GM21360 (cell line): ENCODE data around the gene HLA-DQA1.
"Not testable (repeated sequence)": the region's sequence is repeated elsewhere in the genome, so short reads cannot be mapped to it uniquely, and the experiment has no call there.

ENCODE experiments used
- ATAC-seq: cut with Tn5 transposase; IDR thresholded peaks from one replicate; pipeline ENCODE4 v1.9.1; 2021; ENCODE audit warnings: mild to moderate bottlenecking, moderate library complexity; ENCODE audit not compliant: unreplicated experiment

HLA-DQA1 gene

DNA sequence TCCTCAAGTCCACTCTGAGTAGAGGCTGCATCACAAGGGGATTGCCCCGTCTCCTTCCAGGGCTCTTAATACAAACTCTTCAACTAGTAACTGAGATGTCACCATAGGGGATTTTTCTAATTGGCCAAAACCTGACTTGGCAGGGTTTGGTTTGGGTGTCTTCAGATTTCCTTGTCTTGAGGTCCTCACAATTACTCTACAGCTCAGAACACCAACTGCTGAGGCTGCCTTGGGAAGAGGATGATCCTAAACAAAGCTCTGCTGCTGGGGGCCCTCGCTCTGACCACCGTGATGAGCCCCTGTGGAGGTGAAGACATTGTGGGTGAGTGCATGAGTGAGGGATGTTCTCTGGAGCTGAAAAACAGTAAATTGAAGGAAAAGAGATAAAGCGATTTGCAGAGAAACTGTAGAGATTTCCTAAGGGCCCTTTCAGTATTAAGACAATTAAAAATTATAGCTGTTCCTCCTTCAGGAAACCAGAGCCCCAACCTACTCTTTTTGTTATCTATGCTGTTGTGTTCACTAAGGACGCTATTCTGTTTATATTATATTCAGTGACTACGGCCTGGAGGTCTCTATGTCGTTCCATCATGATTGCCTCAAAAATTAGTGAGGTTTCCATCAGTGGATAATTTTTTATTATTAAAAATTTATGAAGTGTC lies at the start of gene HLA-DQA1:
Gene HLA-DQA1, plus strand, starts transcription at position 188 of the 662 bp plus-strand sequence. Its CDS starts 53 bp downstream, at position 241.
- peak; percentile 56 for ATAC-seq

DNA sequence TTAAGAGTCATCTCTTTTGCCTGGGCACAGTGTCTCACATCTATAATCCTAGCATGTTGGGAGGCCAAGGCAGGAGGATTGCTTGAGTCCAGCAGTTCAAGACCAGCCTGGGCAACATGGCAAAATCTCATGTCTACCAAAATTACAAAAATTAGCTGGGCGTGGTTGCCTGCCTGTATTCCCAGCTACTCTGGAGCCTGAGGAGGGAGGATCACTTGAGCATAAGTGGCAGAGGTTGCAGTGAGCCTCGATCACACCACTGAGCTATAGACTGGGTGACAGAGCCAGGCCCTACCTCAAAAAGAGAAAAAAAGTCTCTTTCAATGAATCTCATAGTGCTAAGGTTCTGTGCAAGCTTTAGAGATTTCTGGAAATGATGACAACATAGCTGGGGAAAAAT lies 49.0 kb upstream of the HLA-DQA1 start:
- no peak for ATAC-seq

DNA sequence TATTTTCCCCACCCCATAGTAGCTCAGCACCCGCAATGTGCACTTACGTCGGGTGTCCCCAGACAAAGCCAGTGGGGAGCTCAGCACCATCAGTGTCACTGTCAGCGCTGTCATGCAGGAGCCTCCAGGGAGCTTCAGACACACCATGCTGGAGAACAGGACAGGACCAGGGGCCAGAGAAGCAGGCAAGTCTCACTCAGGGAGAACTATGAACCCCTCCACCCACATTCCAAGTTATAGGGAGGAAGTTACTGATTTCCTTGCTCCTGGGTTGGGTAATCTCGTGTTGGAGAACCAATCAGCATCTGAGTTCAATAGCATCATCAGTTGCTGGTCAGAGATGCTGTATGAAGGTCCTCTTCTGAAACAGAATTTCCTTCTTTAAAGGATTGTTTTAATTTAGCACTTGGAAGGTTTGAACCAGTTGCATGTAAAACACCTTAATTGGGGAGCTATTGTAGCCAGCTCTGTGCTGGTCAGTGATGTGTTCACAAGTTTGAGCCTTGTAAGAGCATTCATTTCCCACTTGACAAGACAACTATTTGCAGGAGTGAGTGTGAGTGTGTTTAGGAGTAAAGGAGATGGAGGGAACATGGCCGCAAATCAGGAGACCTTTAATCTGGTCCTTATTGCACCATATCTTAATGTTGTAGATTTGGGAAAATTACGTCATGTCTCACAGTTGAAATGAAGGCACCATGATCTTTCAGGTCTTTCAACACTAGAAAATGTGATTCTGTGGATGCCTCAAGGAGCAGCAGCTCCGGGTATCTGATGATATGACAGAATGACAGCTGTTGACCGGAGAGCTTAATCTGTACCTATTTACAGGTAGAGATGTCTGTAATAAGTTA lies 47.4 kb upstream of the HLA-DQA1 start, which contains the start of gene HLA-DRB1:
Gene HLA-DRB1, minus strand, starts transcription at position 253 of the 854 bp plus-strand sequence. Its CDS starts 106 bp downstream, at position 147.
- ATAC-seq = peak; percentile 81

DNA sequence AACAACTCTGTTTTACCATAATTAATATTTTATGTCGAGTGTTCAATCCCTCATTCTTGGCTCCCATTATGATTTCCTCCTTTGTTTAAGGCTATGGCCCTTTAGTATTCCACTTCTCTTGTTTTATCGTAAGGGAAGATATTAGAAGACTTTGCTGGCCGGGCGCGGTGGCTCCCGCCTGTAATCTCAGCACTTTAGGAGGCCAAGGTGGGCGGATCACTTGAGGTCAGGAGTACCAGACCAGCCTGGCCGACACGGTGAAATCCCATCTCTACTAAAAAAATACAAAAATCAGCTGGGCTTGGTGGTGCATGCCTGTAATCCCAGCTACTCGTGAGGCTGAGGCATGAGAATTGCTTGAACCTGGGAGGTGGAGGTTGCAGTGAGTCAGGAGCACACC lies 46.5 kb upstream of the HLA-DQA1 start:
- not testable (repeated sequence) for ATAC-seq

DNA sequence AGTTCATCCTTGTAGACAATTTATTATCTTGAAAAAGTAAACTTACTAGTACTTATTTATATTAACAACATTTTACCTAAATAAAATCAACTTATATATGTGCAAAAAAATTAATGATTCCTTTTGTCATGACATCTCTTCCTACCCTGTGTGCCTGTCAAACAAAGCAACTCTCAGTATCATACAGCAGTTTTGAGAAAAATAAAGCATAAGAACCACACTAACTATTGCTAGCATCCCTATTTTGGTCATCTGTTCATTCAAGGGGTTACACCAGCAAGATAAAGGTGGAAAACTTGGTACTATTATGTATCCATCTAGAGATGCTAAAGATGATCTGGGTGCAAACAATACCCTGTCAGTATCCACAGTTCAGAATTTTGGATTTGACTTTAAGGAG lies 40.2 kb upstream of the HLA-DQA1 start:
- no peak for ATAC-seq

DNA sequence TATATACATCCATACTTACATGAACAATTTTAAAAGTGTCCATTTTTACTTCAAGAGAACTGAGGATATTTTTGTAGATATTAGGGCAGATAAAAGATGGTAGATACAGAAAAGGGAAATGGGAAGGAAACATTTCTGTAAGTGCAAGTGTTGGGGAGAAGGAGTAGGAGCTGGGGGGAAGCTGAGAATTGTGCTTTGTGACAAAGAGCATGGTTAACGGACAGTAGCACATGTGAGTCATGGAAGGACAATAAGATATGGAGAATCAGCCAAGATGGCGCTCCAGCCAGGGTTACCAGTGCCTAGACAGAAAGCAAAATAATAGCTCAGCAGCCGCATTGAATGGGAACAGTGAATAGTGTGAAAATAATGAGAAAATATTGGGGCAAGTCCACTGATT lies 34.8 kb upstream of the HLA-DQA1 start:
- ATAC-seq = no peak

DNA sequence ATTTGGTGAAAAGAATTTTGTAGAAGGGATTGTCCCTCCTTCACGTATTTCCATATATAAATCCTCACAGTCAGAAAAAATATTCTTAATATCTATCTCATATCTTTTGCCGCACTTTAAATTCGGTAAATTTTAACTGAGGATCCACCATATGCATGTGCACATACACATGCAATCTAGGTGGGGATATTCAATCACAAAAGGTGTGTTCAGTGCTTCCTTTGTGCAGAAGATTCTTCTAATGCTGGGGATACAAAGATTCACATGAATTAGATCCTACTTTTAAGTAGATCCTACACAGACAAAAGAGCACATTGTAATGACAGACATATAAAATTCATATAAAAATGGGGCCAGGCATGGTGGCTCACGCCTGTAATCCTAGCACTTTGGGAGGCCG lies 34.0 kb upstream of the HLA-DQA1 start:
- ATAC-seq = no peak

DNA sequence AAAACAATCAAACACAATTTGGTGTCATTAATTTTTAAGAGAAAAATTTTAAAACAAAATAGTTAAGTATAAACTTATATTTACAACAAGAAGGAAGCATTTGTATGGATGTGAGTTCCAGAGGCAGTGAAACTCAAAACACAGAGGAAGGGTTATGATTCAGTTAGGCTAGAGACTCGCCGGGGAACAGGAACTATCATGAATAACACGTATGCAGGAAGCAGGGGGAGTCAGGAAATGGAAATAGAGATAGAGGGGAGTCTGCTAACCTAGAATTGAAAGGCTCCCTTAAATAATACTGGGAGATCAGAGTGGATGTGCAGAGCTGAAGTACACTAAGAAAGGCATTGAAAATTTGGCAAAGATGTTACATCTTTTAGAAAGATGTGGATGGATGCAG lies 33.3 kb upstream of the HLA-DQA1 start:
- ATAC-seq = no peak

DNA sequence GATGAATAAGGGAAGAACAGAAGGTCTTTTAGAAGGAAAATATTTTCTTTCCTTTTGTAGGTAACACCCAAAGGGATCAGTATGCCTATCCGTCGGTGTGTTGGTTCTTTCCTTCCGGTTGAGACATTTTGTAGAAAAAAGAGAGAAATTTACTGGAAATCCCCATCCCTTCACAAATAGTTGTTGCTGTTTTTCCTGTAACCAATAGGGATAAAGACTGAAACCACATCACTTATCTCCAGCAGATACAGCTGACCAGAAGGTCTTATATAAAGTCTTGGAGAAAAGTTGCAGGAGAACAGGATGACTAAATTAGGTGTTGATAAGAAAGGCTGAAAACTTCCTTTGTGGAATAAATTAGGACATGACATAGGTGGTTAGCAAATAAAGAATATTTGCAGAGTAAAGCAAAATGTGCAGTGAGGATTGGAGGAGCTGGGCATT lies 32.8 kb upstream of the HLA-DQA1 start:
- ATAC-seq = no peak

DNA sequence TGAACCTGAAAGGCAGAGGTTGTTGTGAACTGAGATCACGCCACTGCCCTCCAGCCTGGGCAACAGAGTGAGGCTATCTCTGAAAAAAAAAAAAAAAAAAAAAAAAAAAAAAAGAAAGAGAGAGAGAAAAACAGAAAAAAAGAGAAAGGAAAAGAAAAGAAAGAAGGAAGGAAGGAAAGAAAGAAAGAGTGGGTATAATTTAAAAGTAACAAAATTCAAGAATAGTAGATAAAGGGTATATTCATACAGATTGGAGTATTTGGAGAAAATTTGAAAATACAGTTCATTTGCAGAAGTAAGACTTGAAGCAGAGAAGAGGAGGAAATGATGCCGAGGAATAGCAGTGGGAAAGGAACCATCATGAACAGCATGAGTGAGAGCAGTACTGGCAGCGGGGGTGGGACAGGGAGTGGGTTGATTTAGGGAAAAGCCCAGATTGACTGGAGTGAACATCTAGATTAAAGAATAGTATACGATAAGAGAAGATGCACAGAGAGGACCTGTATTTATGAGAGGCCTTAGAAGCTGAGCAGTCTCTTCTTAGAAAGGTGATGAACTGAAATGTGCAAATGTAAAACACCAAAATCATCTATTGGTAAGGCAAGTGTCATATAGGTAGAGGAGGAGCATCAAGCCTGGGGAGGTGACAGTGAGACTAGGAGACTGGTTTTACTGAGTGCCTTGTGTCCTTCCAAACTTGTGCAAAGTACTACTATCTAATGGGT lies 29.8 kb upstream of the HLA-DQA1 start:
- no peak for ATAC-seq

DNA sequence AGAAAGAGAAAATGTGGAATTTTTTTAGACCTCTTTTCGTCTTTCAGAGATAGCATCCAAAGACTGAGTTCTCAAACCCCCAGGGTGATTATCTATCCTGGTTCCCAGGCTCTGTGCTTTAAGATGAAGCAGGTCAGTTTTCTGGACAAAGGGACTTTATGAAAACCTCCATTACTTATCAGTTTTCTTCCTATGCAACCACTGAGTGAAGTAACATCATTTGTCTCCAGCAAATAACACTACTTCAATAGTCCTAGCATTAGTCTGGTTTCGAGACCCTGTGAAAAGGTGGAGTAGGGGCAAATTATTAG lies 29.3 kb upstream of the HLA-DQA1 start:
- ATAC-seq = no peak

DNA sequence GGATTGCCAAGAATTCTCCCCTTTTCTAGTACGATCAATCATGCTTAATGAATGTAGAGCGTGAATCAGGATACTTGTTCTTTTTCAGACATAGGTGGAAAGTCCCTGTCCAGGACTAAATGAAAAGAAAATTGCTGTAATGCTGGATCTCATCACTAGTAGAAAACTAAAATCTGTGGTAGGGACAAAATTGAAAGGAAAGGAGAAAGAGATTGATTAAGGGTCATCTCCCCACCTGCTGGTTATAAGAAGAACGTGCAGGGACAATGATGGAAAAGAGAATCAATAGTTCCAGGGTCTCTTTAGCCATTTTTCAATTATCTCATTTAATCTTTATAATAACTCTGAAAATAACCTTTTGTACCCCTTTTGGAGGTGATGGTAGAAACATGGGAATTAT lies 28.8 kb upstream of the HLA-DQA1 start:
- no peak for ATAC-seq

DNA sequence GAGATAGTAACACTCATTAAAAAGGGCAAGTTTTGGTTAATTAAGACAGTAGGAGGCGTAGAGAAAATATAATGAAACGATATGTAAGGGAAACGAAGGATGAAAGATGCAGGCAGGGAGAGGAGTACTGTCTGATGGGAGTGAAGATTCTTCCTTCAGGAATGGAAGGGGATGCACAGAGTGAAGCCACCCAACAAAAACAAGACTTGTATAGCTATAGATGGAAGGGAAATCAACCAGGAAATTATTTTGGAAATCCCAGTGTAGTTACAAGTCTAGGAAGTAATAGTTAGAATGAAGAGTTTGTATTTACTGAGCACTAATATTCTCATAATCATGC lies 27.8 kb upstream of the HLA-DQA1 start:
- no peak for ATAC-seq

DNA sequence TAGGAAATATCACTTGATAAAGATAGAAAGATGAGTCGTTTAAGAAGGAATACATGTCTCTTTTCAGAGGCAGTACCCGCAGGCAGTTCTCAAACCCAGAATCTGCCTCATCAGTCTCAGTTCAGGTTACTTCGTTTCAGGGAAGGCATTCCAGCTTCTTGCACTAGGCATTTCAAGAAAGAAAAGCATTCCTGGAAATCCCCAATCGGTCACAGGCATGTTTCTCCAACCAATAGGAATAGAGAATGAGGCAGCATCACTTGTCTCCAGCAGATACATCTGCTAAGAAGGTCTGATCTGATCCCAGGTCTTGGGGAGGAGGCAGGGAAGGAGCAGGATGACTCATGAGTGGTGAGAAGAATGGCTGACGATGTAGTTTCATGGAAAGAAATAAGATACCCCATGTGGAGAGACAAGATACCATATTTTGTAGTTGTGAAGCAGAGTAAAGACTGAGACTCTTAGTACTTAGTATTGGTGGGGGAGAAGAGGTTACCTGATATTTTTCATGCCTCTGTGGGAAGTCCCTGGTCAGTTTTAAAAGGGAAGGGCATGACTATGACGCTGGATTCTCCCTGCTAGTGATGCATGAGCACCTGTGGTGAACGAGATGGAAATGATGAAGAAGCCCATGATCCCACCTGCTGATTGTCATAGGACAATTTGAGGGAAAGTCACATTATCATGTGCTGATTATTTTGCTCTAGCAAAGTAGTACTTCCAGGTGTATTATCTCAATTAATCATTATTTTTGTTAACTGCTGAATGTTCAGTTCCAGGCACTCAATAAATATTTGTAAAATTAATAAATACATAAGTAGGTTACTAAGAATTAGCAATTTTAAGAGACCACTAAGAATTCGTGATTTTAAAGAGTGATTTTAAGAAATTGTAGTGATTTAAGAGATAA lies 27.2 kb upstream of the HLA-DQA1 start:
- ATAC-seq = peak; percentile 89

DNA sequence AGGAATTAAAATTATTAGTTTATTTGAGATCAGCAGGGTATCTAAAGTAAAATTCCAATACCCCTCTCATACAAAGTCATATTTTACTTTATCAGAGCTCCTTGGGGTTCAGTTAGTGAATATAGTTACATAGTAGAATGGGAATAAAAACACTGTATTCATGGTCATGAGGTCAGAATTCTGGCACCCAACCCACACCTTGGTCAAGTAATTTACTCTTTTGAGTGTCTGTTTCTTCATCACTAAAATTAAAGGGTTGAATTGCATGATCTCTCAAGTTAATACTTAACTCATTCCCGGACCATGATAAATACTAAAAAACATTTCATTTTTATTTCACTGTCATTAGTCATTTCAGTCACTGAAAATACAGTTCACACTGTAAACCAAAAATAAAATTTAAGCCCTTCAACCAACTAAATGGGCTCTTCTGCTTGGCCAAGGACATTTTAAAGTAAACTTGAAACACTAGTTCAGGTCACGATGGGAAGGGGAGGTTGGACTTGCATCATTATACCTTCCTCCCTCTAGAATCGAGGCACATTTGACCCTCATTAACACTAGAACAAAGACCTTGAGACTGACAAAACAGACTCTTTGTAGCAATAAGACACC lies 26.4 kb upstream of the HLA-DQA1 start:
- no peak for ATAC-seq

DNA sequence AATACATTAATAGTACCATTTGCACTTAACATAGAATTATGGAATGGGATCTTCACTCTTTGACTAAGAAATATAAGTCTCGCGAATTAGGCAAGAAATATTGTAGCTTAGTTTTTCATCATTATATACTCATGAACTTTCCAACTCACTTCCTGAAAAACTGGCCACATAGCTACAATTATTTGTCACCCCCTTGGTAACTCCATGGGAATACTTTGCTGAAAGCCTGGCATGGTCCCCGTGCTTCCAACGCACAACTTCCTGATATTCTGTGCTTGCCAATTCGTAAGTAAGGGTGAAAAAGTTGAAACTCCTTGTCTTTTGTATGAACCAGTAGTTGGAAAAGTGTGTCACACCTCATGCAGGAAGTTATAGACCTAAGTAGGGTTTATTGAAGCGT lies 23.7 kb upstream of the HLA-DQA1 start:
- no peak for ATAC-seq

DNA sequence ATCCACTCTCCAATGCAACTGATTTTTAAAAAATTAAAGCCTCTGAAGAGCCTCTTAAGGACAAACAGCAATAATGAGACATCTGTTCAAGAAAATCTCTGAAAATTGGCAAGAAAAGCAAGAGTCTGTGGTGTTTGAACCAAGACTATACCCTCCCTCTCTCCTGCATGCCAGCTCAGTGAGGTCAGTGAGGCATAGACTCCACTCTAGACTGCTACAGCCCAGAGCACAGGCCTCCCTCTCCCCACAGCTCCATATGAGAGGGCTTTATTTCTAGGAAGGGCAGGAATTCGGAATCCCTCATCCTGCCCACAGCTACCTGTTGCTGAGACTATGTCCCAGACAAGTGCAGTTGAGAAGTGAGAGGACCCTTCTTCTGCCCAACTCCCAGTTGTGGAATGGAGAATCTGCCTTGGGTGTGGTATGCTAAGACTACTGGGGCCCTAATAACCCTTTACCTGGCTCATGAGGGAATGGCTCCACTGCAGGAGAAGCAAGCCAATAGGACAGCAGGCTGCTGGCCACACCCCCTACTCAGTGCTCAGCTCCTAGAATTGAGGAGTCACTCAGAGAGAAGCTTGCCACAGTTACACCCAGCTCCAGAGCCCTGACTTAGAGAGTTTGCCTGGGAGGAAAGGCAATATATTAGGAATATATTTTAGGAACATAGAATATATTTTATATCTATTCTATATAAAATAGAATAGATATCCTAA lies 22.7 kb upstream of the HLA-DQA1 start:
- no peak for ATAC-seq

DNA sequence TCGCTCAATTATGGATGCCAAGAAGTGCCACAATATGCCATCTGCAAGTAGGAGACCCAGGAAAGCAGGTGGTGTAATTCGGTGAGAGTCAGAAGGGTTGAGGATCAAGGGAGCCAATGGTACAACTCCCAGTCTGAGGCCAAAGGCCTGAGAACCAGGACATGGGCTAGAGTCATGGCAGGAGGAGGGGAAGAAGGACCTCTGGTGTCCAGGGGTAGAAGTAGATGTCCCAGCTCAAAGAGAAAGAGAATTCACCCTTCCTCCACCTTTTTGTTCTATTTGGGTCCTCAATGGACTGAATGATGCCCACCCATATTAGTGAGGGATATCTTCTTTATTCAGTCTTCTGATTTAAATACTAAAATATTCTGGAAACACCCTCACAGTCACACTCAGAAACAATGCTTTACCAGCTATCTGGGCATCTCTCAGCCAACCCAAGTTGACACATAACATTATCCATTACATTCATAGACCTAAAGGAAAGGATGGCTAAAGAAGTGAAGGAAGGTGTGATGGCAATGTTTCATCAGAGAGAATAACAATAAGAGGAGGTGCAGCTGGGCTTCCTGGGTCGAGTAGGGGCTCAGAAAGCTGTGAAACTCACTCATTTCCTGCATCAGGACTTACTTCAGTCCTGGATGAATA lies 21.2 kb upstream of the HLA-DQA1 start:
- ATAC-seq = no peak

DNA sequence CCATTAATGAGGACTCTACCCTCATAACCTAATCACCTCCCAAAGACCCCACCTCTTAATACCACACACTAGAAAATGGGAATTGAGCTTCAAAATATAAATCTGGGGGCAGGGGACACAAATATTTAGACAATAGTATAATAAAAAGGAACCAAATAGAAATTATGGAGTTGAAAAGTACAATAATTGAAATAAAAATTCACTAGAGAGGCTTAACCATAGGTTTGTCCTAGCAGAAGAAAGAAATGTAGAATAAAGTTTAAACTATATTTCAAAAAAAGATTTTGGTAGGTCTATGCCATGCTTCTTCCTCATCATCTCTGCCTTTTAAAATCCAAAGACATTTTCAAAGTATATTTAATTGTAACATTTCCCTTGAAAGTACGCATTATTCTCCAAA lies 19.5 kb upstream of the HLA-DQA1 start:
- no peak for ATAC-seq
